Measurements from ENCODE around the gene UNC13C.
"Not testable (repeated sequence)": the region's sequence is repeated elsewhere in the genome, so short reads cannot be mapped to it uniquely, and the experiment has no call there.

UNC13C gene

GRCh38 chr15:53978253-53978906 lies at the start of gene UNC13C:
UNC13C (plus strand) TSS chr15:53978441; CDS start chr15:54012904, 34,463 bp downstream.
- DNase-seq (ENCODE audit: low spot score), result no peak

- DNase-seq (ENCODE audit: low spot score), result no peak
These were observed 42.1 kb upstream of the UNC13C start for GRCh38 chr15:53936137-53936536.

GRCh38 chr15:53937632-53938031 lies 40.6 kb upstream of the UNC13C start:
- not testable (repeated sequence) for DNase-seq (ENCODE audit: low spot score)

- no peak for DNase-seq (ENCODE audit: low spot score)
These were observed 27.7 kb upstream of the UNC13C start for GRCh38 chr15:53950572-53950971.

GRCh38 chr15:53955396-53955795 lies 22.8 kb upstream of the UNC13C start:
- no peak for DNase-seq (ENCODE audit: low spot score)

- peak; percentile 15 for DNase-seq (ENCODE audit: low spot score)
These were observed 15.3 kb upstream of the UNC13C start for GRCh38 chr15:53962646-53963561.

GRCh38 chr15:53963801-53964200 lies 14.4 kb upstream of the UNC13C start:
- DNase-seq (ENCODE audit: low spot score), result no peak

- DNase-seq (ENCODE audit: low spot score), result no peak
These were observed 4.1 kb upstream of the UNC13C start for GRCh38 chr15:53974121-53974520.

GRCh38 chr15:53974813-53975212 lies 3.4 kb upstream of the UNC13C start:
- DNase-seq (ENCODE audit: low spot score), result no peak

GRCh38 chr15:53976844-53977392 lies 1.3 kb upstream of the UNC13C start:
- no peak for DNase-seq (ENCODE audit: low spot score)

- DNase-seq (ENCODE audit: low spot score), result no peak
These were observed 979 bp downstream of the UNC13C start for GRCh38 chr15:53979051-53979788.

- no peak for DNase-seq (ENCODE audit: low spot score)
These were observed 1.8 kb downstream of the UNC13C start for GRCh38 chr15:53980021-53980420.

GRCh38 chr15:53982071-53982680 lies 3.9 kb downstream of the UNC13C start:
- DNase-seq (ENCODE audit: low spot score), result no peak

- no peak for DNase-seq (ENCODE audit: low spot score)
These were observed 4.6 kb downstream of the UNC13C start for GRCh38 chr15:53982876-53983275.

GRCh38 chr15:53984221-53984620 lies 6.0 kb downstream of the UNC13C start:
- DNase-seq (ENCODE audit: low spot score), result no peak

- no peak for DNase-seq (ENCODE audit: low spot score)
These were observed 7.3 kb downstream of the UNC13C start for GRCh38 chr15:53985562-53985961.

- DNase-seq (ENCODE audit: low spot score), result no peak
These were observed 9.2 kb downstream of the UNC13C start for GRCh38 chr15:53987480-53987879.

GRCh38 chr15:54007256-54007655 lies 29.0 kb downstream of the UNC13C start:
- DNase-seq (ENCODE audit: low spot score), result no peak

- DNase-seq (ENCODE audit: low spot score), result no peak
These were observed 33.4 kb downstream of the UNC13C start for GRCh38 chr15:54011656-54012055.

GRCh38 chr15:54014067-54014655 lies 35.9 kb downstream of the UNC13C start:
- DNase-seq (ENCODE audit: low spot score), result no peak

- DNase-seq (ENCODE audit: low spot score), result no peak
These were observed 39.0 kb downstream of the UNC13C start for GRCh38 chr15:54017251-54017650.
